ENCODE results near the gene HS3ST6.

The HS3ST6 gene

GRCh38 chr16:1918351-1919326, at the start of gene HS3ST6:
Gene HS3ST6, minus strand, starts transcription at chr16:1918415. Its CDS starts 92 bp downstream, at chr16:1918323.
- H3K36me3 ChIP-seq (ENCODE audit: insufficient read depth, low read length): no peaks in the 10 kb centered on the region
- no peak within 1 kb of the TSS for H3K27ac ChIP-seq (ENCODE audit: low read depth, low read length, poor library complexity, severe bottlenecking)
- no peaks in the 10 kb centered on the region for H3K4me1 ChIP-seq (ENCODE audit: insufficient read depth, low read length, severe bottlenecking)
- no peak for TF ChIP-seq CTCF (IDR thresholded peaks at IDR 0.05; ENCODE audit: low read length)
- H3F3A ChIP-seq (ENCODE audit: insufficient read depth, low read length): no peaks in the 10 kb centered on the region
- H3K9me3 ChIP-seq (ENCODE audit: low read length): no peaks in the 10 kb centered on the region
- H3K79me2 ChIP-seq (ENCODE audit: insufficient read depth, low read length): no peaks in the 10 kb centered on the region
- H2AFZ ChIP-seq (ENCODE audit: low read length): no peak within 1 kb of the TSS
- H3K4me3 ChIP-seq (ENCODE audit: low read depth, low read length, poor library complexity, severe bottlenecking): no peak within 1 kb of the TSS
- peaks cover 3% of the 10 kb centered on the region; the same call in 1 of the 2 replicates for H3K27me3 ChIP-seq (ENCODE audit: insufficient read depth, low read length)
- H3K9me2 ChIP-seq (ENCODE audit: low read depth, low read length): no peaks in the 10 kb centered on the region
- no peak within 1 kb of the TSS for H3K9ac ChIP-seq (ENCODE audit: low read length)
- no peak within 1 kb of the TSS for H3K4me2 ChIP-seq (ENCODE audit: low read length)
- H4K20me1 ChIP-seq (ENCODE audit: insufficient read depth, low read length): no peaks in the 10 kb centered on the region

- Histone ChIP-seq H3K36me3 (ENCODE audit: insufficient read depth, low read length) (peaks cover 30% of the 10 kb centered on the region), H3K27me3 (ENCODE audit: insufficient read depth, low read length) (no peaks in the 10 kb centered on the region), H3K9me2 (ENCODE audit: low read depth, low read length) (no peaks in the 10 kb centered on the region), H3K4me3 (ENCODE audit: low read depth, low read length, poor library complexity, severe bottlenecking) (peak within 1 kb of the TSS; percentile 97), H3K9me3 (ENCODE audit: low read length) (no peaks in the 10 kb centered on the region), H4K20me1 (ENCODE audit: insufficient read depth, low read length) (no peaks in the 10 kb centered on the region), H3K4me1 (ENCODE audit: insufficient read depth, low read length, severe bottlenecking) (peaks cover 44% of the 10 kb centered on the region), H3K4me2 (ENCODE audit: low read length) (peak within 1 kb of the TSS; percentile 72), H2AFZ (ENCODE audit: low read length) (no peak within 1 kb of the TSS), H3K79me2 (ENCODE audit: insufficient read depth, low read length) (peaks cover 21% of the 10 kb centered on the region), H3K27ac (ENCODE audit: low read depth, low read length, poor library complexity, severe bottlenecking) (peak within 1 kb of the TSS; percentile 18), H3K9ac (ENCODE audit: low read length) (peak within 1 kb of the TSS; percentile 88), H3F3A (ENCODE audit: insufficient read depth, low read length) (peaks cover 8% of the 10 kb centered on the region)
- TF ChIP-seq EZH2 (IDR thresholded peaks at IDR 0.05; ENCODE audit: borderline replicate concordance, low read length): no peak
- no peak for TF ChIP-seq CTCF (IDR thresholded peaks at IDR 0.05; ENCODE audit: low read length)
These were observed 48.2 kb upstream of the HS3ST6 start, which contains the start of gene RNF151 for GRCh38 chr16:1966460-1966859. Gene RNF151, plus strand, starts transcription at chr16:1966856. Its CDS starts 26 bp downstream, at chr16:1966882.

- Histone ChIP-seq H3K4me2 (ENCODE audit: low read length) (peak overlapping the region; percentile 72), H3K9ac (ENCODE audit: low read length) (peak overlapping the region; percentile 88), H3K79me2 (ENCODE audit: insufficient read depth, low read length) (peaks cover 21% of the 10 kb centered on the region), H4K20me1 (ENCODE audit: insufficient read depth, low read length) (no peaks in the 10 kb centered on the region), H3K4me3 (ENCODE audit: low read depth, low read length, poor library complexity, severe bottlenecking) (peak overlapping the region; percentile 97), H2AFZ (ENCODE audit: low read length) (no peak overlapping the region), H3K9me2 (ENCODE audit: low read depth, low read length) (no peaks in the 10 kb centered on the region), H3K9me3 (ENCODE audit: low read length) (no peaks in the 10 kb centered on the region), H3K4me1 (ENCODE audit: insufficient read depth, low read length, severe bottlenecking) (peaks cover 43% of the 10 kb centered on the region), H3K27me3 (ENCODE audit: insufficient read depth, low read length) (no peaks in the 10 kb centered on the region), H3F3A (ENCODE audit: insufficient read depth, low read length) (peaks cover 16% of the 10 kb centered on the region), H3K27ac (ENCODE audit: low read depth, low read length, poor library complexity, severe bottlenecking) (peak overlapping the region; percentile 18), H3K36me3 (ENCODE audit: insufficient read depth, low read length) (peaks cover 35% of the 10 kb centered on the region)
- TF ChIP-seq CTCF (IDR thresholded peaks at IDR 0.05; ENCODE audit: low read length) (no peak), EZH2 (IDR thresholded peaks at IDR 0.05; ENCODE audit: borderline replicate concordance, low read length) (no peak)
These were observed 47.3 kb upstream of the HS3ST6 start for GRCh38 chr16:1965396-1966001.
